K562 (cell line): Measurements from ENCODE around the gene RIC8B.

Experiments
- CEBPB ChIP-seq: fragments of 450-650 bp; IDR thresholded peaks from 2 replicates; pipeline ENCODE4 v1.6.1; 2016; ENCODE audit warnings: missing genetic modification characterization, missing compliant biosample characterization
- NCOA4 ChIP-seq: fragments of 450-650 bp; IDR thresholded peaks from 2 replicates; pipeline ENCODE4 v1.6.1; 2018; ENCODE audit warnings: mild to moderate bottlenecking; ENCODE audit not compliant: partially characterized antibody
- NFE2L1 ChIP-seq: fragments of 450-650 bp; IDR thresholded peaks from 2 replicates; pipeline ENCODE4 v1.6.1; 2016; ENCODE audit warnings: missing genetic modification characterization, low read depth, mild to moderate bottlenecking, missing compliant biosample characterization, moderate library complexity, borderline replicate concordance
- TF ChIP-seq, protein P1 (sequence below): fragments of 250-450 bp; sonication (Bioruptor Pico); IDR thresholded peaks from 2 replicates; pipeline ENCODE4 v1.4.0; 2020; ENCODE audit warnings: mild to moderate bottlenecking, moderate library complexity, borderline replicate concordance
- TF ChIP-seq, protein P2 (sequence below), 3 experiments: IDR thresholded peaks in 2 of 3; conservative IDR thresholded peaks in 1 of 3; 2 replicates each; pipeline ENCODE4 v1.5.1; 2011 to 2012; ENCODE audit warnings: low read length in 3 of 3, mild to moderate bottlenecking in 3 of 3, control low read depth in 2 of 3, improper control_type of control experiment in 1 of 3, inconsistent platforms in 1 of 3, low read depth in 1 of 3, mixed read lengths in 1 of 3, moderate library complexity in 1 of 3; ENCODE audit not compliant: insufficient read depth in 2 of 3

DNA sequence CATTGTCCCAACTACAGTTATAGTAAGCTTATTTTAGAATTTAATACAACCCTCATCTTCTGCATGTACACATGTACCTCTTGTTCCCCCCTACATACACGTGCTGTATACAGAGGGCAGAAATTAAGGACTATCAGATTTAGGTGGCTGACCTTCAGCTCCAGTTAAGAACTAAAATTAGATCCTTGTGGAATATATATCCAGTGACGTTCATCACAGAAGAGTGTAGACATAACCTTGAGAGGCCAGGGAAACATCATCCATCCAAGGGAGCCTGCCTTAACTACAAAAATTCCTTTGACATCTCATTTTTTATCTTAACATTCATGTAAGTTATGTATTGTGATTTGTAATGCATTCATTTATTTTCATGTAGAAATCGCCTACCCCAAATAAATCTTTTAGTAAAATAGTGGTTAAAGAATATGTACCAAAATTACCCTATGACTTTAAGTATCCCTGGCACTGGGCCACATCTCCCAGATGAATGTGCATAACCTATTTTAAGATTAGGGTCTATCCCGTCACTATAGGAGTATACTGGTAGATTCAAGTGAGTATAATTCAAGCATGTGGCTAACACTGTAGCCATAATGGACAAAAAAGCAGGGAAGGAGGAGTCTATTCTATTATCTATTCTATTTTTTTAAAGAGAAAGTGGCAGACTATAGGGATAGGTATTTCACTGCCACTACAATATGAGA, 27.5 kb downstream of the RIC8B start:
- TF ChIP-seq CEBPB (tag): no peak
- no peak for TF ChIP-seq NFE2L1
- TF ChIP-seq NCOA4: no peak
- TF ChIP-seq, protein P1, sequence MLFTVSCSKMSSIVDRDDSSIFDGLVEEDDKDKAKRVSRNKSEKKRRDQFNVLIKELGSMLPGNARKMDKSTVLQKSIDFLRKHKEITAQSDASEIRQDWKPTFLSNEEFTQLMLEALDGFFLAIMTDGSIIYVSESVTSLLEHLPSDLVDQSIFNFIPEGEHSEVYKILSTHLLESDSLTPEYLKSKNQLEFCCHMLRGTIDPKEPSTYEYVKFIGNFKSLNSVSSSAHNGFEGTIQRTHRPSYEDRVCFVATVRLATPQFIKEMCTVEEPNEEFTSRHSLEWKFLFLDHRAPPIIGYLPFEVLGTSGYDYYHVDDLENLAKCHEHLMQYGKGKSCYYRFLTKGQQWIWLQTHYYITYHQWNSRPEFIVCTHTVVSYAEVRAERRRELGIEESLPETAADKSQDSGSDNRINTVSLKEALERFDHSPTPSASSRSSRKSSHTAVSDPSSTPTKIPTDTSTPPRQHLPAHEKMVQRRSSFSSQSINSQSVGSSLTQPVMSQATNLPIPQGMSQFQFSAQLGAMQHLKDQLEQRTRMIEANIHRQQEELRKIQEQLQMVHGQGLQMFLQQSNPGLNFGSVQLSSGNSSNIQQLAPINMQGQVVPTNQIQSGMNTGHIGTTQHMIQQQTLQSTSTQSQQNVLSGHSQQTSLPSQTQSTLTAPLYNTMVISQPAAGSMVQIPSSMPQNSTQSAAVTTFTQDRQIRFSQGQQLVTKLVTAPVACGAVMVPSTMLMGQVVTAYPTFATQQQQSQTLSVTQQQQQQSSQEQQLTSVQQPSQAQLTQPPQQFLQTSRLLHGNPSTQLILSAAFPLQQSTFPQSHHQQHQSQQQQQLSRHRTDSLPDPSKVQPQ: no peak
- TF ChIP-seq, protein P2, sequence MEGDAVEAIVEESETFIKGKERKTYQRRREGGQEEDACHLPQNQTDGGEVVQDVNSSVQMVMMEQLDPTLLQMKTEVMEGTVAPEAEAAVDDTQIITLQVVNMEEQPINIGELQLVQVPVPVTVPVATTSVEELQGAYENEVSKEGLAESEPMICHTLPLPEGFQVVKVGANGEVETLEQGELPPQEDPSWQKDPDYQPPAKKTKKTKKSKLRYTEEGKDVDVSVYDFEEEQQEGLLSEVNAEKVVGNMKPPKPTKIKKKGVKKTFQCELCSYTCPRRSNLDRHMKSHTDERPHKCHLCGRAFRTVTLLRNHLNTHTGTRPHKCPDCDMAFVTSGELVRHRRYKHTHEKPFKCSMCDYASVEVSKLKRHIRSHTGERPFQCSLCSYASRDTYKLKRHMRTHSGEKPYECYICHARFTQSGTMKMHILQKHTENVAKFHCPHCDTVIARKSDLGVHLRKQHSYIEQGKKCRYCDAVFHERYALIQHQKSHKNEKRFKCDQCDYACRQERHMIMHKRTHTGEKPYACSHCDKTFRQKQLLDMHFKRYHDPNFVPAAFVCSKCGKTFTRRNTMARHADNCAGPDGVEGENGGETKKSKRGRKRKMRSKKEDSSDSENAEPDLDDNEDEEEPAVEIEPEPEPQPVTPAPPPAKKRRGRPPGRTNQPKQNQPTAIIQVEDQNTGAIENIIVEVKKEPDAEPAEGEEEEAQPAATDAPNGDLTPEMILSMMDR (IDR thresholded peaks at IDR 0.05 in 2 of 3, conservative IDR thresholded peaks at IDR 0.05 in 1 of 3; ENCODE audit: insufficient read depth in 2 of 3, low read depth in 1 of 3, low read length in 3 of 3): no peak
